NCI-H345 treated with DMSO at 0.1 percent for 48 hours (cell line): Measurements from ENCODE around the gene PNPLA7.
"Not testable (repeated sequence)": the region's sequence is repeated elsewhere in the genome, so short reads cannot be mapped to it uniquely, and the experiment has no call there.

Source experiments
- DNase-seq: peaks from one replicate; lab custom pipeline; 2025; ENCODE audit not compliant: unreplicated experiment; lab: John Stamatoyannopoulos, UW

PNPLA7 gene

GRCh38 chr9:137452761-137453642 is 97.2 kb downstream of the PNPLA7 start:
- no peak for DNase-seq

GRCh38 chr9:137452006-137452760 is 98.0 kb downstream of the PNPLA7 start:
- no peak for DNase-seq

GRCh38 chr9:137451264-137452005 is 98.8 kb downstream of the PNPLA7 start:
- not testable (repeated sequence) for DNase-seq

- not testable (repeated sequence) for DNase-seq
Observed at GRCh38 chr9:137450539-137451222, 99.5 kb downstream of the PNPLA7 start.

GRCh38 chr9:137449931-137450538 is 100.2 kb downstream of the PNPLA7 start:
- DNase-seq: no peak

GRCh38 chr9:137449081-137449844 is 100.9 kb downstream of the PNPLA7 start:
- no peak for DNase-seq

GRCh38 chr9:137448602-137448962 is 101.6 kb downstream of the PNPLA7 start:
- DNase-seq: no peak

GRCh38 chr9:137447722-137448601 is 102.2 kb downstream of the PNPLA7 start:
- no peak for DNase-seq

- no peak for DNase-seq
Observed at GRCh38 chr9:137446851-137447471, 103.2 kb downstream of the PNPLA7 start.

GRCh38 chr9:137445930-137446431 is 104.2 kb downstream of the PNPLA7 start:
- no peak for DNase-seq

GRCh38 chr9:137445275-137445807 is 104.9 kb downstream of the PNPLA7 start:
- DNase-seq: peak; percentile 52

- no peak for DNase-seq
Observed at GRCh38 chr9:137444106-137444790, 106.0 kb downstream of the PNPLA7 start.

GRCh38 chr9:137441935-137442321 is 108.3 kb downstream of the PNPLA7 start:
- DNase-seq: no peak

GRCh38 chr9:137441289-137441934 is 108.8 kb downstream of the PNPLA7 start, which contains the start of gene ENTPD8:
Gene ENTPD8, minus strand, starts transcription at chr9:137441357. Its CDS starts 3,072 bp downstream, at chr9:137438285.
- peak; percentile 68 for DNase-seq

- no peak for DNase-seq
Observed at GRCh38 chr9:137439158-137439714, 111.0 kb downstream of the PNPLA7 start.

GRCh38 chr9:137438591-137439157 is 111.5 kb downstream of the PNPLA7 start:
- DNase-seq: no peak
